ENCODE data around the gene CUL3. TPM values are rescaled to one million over a fixed set of nuclear protein-coding genes. Genes with fewer than 3 reads are reported as not detected.
"Not testable (repeated sequence)": the region's sequence is repeated elsewhere in the genome, so short reads cannot be mapped to it uniquely, and the experiment has no call there.

CUL3 gene
- total RNA-seq, 2 donors from 2014 or later = 26.5 to 33.3 TPM

DNA sequence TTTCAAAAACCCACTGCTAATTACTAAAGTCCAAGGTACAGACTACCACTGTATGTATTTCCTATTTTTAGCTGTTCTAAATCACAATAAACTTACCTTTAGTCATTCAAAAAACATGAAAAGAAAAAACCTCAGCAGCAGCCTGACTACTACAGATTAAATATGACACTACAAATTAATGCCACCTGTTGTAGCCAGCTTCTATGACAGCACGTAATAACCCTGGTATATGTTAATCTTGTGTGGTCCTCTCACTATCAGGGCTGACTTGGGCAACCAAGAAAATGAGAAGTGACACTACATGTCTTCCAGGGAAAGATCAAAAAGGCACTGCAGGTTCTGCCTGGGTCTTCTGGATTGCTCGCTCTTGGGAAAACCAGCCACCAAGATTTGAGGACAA, 92.6 kb downstream of the CUL3 start:
- peaks cover 0 to 6% of the 10 kb centered on the region in 2 donors for H3K36me3 ChIP-seq (replicated peaks in 1 of 2; ENCODE audit: insufficient read depth in 1 of 2, low read depth in 2 of 2)
- DNase-seq = no peak
- no peak overlapping the region for H3K4me3 ChIP-seq
- H3K27ac ChIP-seq = no peak overlapping the region
- H3K9me3 ChIP-seq = no peaks in the 10 kb centered on the region
- 95 to 97% methylated on average over 2 of the region's 2 CpGs for WGBS, 2 donors
- intact Hi-C loops (cut with DNase I) = no loop called here
- TF ChIP-seq POLR2A (IDR thresholded peaks at IDR 0.05) (no peak), CTCF (IDR thresholded peaks at IDR 0.05) (no peak)
- H3K27me3 ChIP-seq = no peaks in the 10 kb centered on the region
- H3K4me1 ChIP-seq = peaks cover 8% of the 10 kb centered on the region
- ATAC-seq = no peak

DNA sequence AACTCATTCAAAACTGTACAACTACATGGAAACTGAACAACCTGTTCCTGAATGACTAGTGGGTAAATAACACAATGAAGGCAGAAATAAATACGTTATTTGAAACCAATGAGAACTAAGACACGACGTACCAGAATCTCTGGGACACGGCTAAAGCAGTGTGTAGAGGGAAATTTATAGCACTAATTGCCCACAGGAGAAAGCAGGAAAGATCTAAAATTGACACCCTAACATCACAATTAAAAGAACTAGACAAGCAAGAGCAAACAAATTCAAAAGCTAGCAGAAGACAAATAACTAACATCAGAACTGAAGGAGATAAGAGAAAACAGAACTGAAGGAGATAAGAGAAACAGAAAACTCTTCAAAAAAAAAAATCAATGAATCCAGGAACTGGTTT, 97.2 kb downstream of the CUL3 start:
- 93 to 96% methylated on average over 4 of the region's 4 CpGs for WGBS, 2 donors
- H3K36me3 ChIP-seq (replicated peaks in 1 of 2; ENCODE audit: insufficient read depth in 1 of 2, low read depth in 2 of 2); DNase-seq; H3K9me3 ChIP-seq; H3K4me3 ChIP-seq; ATAC-seq; intact Hi-C loops (cut with DNase I); H3K27me3 ChIP-seq; H3K27ac ChIP-seq: not testable (repeated sequence)
- H3K4me1 ChIP-seq = peaks cover 14% of the 10 kb centered on the region

GRCh38 chr2:224485081-224486014, 99.8 kb downstream of the CUL3 start:
- intact Hi-C loops (cut with DNase I); H3K27me3 ChIP-seq; H3K4me3 ChIP-seq; H3K9me3 ChIP-seq; H3K36me3 ChIP-seq (replicated peaks in 1 of 2; ENCODE audit: insufficient read depth in 1 of 2, low read depth in 2 of 2): not testable (repeated sequence)
- 78 to 89% methylated on average over 7 to 17 of the region's 18 CpGs for WGBS, 2 donors
- peaks cover 14% of the 10 kb centered on the region for H3K4me1 ChIP-seq
- H3K27ac ChIP-seq = peak overlapping the region in 2 of 4 donors; percentile 60 to 71
- ATAC-seq = peak; percentile 68
- DNase-seq = peak; percentile 59 to 73 (median 68)

- 91 to 97% methylated on average over 2 of the region's 2 CpGs for WGBS, 2 donors
- intact Hi-C loops (cut with DNase I) = no loop called here
- ATAC-seq (no peak), DNase-seq (no peak)
- H3K9me3 ChIP-seq = no peaks in the 10 kb centered on the region
- no peak overlapping the region for H3K27ac ChIP-seq
- H3K36me3 ChIP-seq (replicated peaks in 1 of 2; ENCODE audit: insufficient read depth in 1 of 2, low read depth in 2 of 2) = peaks cover 5 to 9% of the 10 kb centered on the region in 2 donors
- no peaks in the 10 kb centered on the region for H3K4me1 ChIP-seq
- H3K4me3 ChIP-seq = no peak overlapping the region
- H3K27me3 ChIP-seq = no peaks in the 10 kb centered on the region
- no peak for TF ChIP-seq POLR2A (IDR thresholded peaks at IDR 0.05)
- no peak for TF ChIP-seq CTCF (IDR thresholded peaks at IDR 0.05)
Measured at GRCh38 chr2:224479826-224480225, 105.3 kb downstream of the CUL3 start.

GRCh38 chr2:224472827-224473226, 112.3 kb downstream of the CUL3 start:
- TF ChIP-seq CTCF (IDR thresholded peaks at IDR 0.05) (no peak), POLR2A (IDR thresholded peaks at IDR 0.05) (no peak)
- WGBS, 2 donors = 85 to 94% methylated on average over 3 of the region's 3 CpGs

More at GRCh38 chr2:224472827-224473226, 112.3 kb downstream of the CUL3 start:
- Histone ChIP-seq H3K36me3 (replicated peaks in 1 of 2; ENCODE audit: insufficient read depth in 1 of 2, low read depth in 2 of 2) (peaks cover 3 to 5% of the 10 kb centered on the region in 2 donors), H3K27ac (no peak overlapping the region), H3K9me3 (no peaks in the 10 kb centered on the region), H3K4me1 (no peaks in the 10 kb centered on the region), H3K27me3 (no peaks in the 10 kb centered on the region), H3K4me3 (no peak overlapping the region)
- intact Hi-C loops (cut with DNase I) = no loop called here
- ATAC-seq (no peak), DNase-seq (no peak)

Data from body of pancreas (tissue), 4 donors.